Heart left ventricle (tissue), 13 donors: ENCODE data around the gene HOTAIR.

Experiments used
- POLR2A ChIP-seq, 2 donors: fragments of 450-650 bp; IDR thresholded peaks; one replicate each; pipeline ENCODE4 v1.6.1; 2017; ENCODE audit warnings: antibody characterized with exemption in 2 of 2, mild to moderate bottlenecking in 2 of 2, moderate library complexity in 2 of 2
- TF ChIP-seq, protein P1 (sequence below), 12 donors: fragments of 200-600 bp; sonication (generic) in 4 of 12; IDR thresholded peaks; one replicate each; pipeline versions ENCODE4 v1.5.0 to v1.8.0; 2018 to 2022; ENCODE audit warnings: antibody characterized with exemption in 12 of 12, mild to moderate bottlenecking in 5 of 12
- donor health status: ischemic (EF 13 %, LVEDD 7.1; RV severe dilation, severe dysfunction).
- donor health status: DM: no; HTN: yes; CAD: no.
- donor health status: DM: no; HTN: no; CAD: no.
- donor health status: ischemic (EF 25% LVEDD 6.9; RV normal size, moderate dysfunction).
- donor health status: ischemic (EF 25% LVEDD 5.7; RV mildly dilated, moderate dysfunction).
- donor health status: ischemic (EF 35%, LVEDD 5.7; RV mildly dilated, moderate dysfunction).
- donor health status: nonischemic (EF 11% LVEDD 7.7; RV severe dilation, severe dysfunction).
- donor health status: DM: yes; HTN: yes; CAD: no.
- donor health status: PGD.
- donor health status: ischemic (EF 29% LVEDD 5.4; RV normal size, mild dysfunction).
- donor health status: nonischemic (EF 23%, LVEDD 6.1; RV moderate dilation, normal function).

DNA sequence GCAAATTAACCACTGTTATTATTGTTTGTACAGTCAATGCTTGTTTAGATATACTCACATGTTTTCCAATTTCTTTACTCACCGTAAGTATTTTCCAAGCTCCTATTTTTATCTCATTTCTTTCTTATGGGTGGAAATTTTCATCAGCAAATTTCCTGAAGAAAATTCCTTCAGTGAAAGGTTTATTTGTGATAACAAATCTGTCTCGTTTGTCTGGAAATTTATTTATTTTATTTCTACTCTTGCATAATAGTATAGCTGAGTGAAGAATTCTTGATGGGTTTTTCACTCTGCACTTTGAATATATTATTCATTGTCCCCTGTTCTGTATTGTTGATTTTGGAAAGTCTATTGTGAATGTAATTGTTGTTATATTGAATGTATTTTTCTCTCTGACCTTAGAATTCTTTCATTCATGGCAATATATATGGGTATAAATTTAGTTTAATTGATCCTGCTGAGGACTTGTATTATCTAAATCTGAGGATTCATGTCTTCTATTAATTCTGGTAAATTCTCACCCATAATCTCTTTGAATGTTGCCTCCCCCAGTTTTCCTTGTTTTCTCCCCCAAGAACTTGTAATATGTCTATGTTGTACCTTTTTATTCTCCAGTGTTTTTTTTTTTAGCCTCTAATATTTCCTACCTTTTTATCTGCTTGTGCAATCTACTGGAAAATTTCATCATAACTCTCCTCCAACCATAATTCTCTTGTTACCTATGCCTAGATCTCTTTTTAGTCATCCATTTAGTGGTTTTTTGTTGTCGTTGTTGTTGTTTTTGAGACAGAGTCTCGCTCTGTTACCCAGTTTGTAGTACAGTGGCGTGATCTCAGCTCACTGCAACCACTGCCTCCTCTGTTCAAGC is 57.7 kb downstream of the HOTAIR start:
- TF ChIP-seq, protein P1, sequence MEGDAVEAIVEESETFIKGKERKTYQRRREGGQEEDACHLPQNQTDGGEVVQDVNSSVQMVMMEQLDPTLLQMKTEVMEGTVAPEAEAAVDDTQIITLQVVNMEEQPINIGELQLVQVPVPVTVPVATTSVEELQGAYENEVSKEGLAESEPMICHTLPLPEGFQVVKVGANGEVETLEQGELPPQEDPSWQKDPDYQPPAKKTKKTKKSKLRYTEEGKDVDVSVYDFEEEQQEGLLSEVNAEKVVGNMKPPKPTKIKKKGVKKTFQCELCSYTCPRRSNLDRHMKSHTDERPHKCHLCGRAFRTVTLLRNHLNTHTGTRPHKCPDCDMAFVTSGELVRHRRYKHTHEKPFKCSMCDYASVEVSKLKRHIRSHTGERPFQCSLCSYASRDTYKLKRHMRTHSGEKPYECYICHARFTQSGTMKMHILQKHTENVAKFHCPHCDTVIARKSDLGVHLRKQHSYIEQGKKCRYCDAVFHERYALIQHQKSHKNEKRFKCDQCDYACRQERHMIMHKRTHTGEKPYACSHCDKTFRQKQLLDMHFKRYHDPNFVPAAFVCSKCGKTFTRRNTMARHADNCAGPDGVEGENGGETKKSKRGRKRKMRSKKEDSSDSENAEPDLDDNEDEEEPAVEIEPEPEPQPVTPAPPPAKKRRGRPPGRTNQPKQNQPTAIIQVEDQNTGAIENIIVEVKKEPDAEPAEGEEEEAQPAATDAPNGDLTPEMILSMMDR (IDR thresholded peaks at IDR 0.05): no peak
- no peak for TF ChIP-seq POLR2A (IDR thresholded peaks at IDR 0.05)
